Epithelial cell of proximal tubule (primary cell): ENCODE results near the gene BMX. TPM values are rescaled to one million over a fixed set of nuclear protein-coding genes. Genes with fewer than 3 reads are reported as not detected.

Experiments used
- DNase-seq: peaks from one replicate; pipeline ENCODE4 v3.0.0-alpha.2; 2011; ENCODE audit warnings: low read depth
- H3K4me3 ChIP-seq: 2 replicates; pipeline ENCODE4 v1.5.1; 2011; ENCODE audit warnings: low read depth, mild to moderate bottlenecking, low read length
- total RNA-seq: library from RNA; depleted of rRNA; stranded (reverse); fragments of >200 nt; gene quantifications from 2 replicates; pipeline ENCODE4 v1.2.3, GENCODE V29; 2015
- TF ChIP-seq, protein P1 (sequence below): conservative IDR thresholded peaks from 2 replicates; pipeline ENCODE4 v1.5.1; 2012; ENCODE audit warnings: low read depth, mild to moderate bottlenecking, low read length

The BMX gene
- total RNA-seq, 1 donor from 2014 or later, result not detected

GRCh38 chrX:15504661-15505060 lies 4.1 kb downstream of the BMX start:
- TF ChIP-seq, protein P1, sequence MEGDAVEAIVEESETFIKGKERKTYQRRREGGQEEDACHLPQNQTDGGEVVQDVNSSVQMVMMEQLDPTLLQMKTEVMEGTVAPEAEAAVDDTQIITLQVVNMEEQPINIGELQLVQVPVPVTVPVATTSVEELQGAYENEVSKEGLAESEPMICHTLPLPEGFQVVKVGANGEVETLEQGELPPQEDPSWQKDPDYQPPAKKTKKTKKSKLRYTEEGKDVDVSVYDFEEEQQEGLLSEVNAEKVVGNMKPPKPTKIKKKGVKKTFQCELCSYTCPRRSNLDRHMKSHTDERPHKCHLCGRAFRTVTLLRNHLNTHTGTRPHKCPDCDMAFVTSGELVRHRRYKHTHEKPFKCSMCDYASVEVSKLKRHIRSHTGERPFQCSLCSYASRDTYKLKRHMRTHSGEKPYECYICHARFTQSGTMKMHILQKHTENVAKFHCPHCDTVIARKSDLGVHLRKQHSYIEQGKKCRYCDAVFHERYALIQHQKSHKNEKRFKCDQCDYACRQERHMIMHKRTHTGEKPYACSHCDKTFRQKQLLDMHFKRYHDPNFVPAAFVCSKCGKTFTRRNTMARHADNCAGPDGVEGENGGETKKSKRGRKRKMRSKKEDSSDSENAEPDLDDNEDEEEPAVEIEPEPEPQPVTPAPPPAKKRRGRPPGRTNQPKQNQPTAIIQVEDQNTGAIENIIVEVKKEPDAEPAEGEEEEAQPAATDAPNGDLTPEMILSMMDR, result no peak
- H3K4me3 ChIP-seq, result no peak overlapping the region

GRCh38 chrX:15505101-15505500 lies 4.5 kb downstream of the BMX start:
- H3K4me3 ChIP-seq, result no peak overlapping the region
- TF ChIP-seq, protein P1, result no peak
- DNase-seq, result no peak

More at GRCh38 chrX:15504661-15505060, 4.1 kb downstream of the BMX start:
- no peak for DNase-seq

- DNase-seq, result no peak
- TF ChIP-seq, protein P1, result no peak
- no peak overlapping the region for H3K4me3 ChIP-seq
Observed at GRCh38 chrX:15507005-15507404, 6.4 kb downstream of the BMX start.

GRCh38 chrX:15509845-15510244 lies 9.2 kb downstream of the BMX start:
- TF ChIP-seq, protein P1, result no peak
- no peak for DNase-seq
- H3K4me3 ChIP-seq, result no peak overlapping the region

DNA sequence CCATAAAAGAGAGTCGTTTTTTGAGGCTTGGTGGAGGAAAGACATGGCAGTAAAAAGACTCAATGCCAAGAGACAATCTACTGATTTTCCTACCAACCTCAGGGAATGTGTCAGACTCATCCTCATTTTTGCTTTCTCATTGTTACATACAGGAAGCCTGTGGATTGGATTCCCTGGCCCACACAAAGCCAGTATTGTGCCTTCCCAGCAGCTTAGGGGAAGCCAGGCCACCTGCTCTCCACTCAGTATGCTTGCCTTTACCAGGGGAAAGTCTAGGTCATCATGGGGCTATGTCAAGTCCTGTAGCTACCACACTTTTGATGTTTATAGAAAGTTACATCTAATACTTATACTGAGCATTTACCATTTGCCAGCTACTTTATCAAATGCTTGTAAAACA lies 11.0 kb downstream of the BMX start:
- no peak overlapping the region for H3K4me3 ChIP-seq
- TF ChIP-seq, protein P1, result no peak
- DNase-seq, result no peak

DNA sequence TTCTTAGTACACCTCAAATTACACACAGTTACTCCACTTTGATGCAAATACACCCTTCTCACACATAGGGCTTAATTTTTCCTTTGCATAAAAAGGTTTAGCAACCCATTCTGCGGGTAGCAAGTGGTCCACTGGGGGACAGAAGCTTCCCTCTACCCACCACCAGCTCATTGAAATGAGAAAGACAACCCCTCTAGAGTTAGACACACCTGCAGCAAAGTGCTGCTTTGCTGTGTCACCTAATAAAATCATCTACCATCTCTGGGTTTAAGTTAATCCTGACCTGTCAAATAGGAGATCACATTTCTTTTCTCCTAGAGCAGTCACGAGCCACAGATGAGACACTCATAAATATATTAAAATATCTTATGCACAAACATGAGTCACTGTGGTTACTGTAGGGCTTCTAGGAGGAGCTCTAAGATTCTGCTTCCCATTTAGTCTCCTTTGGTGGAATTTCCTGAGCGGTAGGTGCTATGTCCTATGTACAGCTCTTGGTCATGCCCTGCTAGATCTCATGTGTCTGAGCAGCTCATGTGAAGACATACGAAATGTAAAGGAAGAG lies 11.9 kb downstream of the BMX start:
- TF ChIP-seq, protein P1, result no peak
- H3K4me3 ChIP-seq, result no peak overlapping the region
- DNase-seq, result no peak

- TF ChIP-seq, protein P1, result no peak
- H3K4me3 ChIP-seq, result no peak overlapping the region
- DNase-seq, result no peak
Observed at GRCh38 chrX:15514279-15514678, 13.7 kb downstream of the BMX start.
